NCI-H1105 treated with DMSO at 0.1 percent for 48 hours (cell line): ENCODE results near the gene RNF19B.
"Not testable (repeated sequence)": the region's sequence is repeated elsewhere in the genome, so short reads cannot be mapped to it uniquely, and the experiment has no call there.

ENCODE experiments used
- DNase-seq: peaks from one replicate; lab custom pipeline; 2025; lab: John Stamatoyannopoulos, UW

Gene RNF19B

DNA sequence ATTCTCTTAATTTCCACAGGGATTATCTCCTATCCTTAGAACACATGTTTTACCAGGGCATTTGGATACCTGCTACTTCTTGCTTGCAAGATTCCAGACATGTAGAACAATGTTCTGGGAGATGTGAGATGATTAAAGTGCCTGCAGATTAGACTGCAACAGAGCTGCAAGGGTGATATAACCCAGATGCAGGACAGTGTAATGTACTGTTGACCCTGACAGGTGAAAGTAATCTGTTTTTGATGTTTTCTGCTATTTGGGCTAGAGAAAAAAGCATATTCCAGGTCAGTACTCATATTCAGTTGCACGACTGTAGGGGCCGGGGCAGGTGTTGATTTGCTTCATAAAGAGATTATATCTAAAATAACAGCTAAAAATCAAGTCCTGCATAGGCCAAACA lies 36.3 kb downstream of the RNF19B start:
- DNase-seq, result no peak

DNA sequence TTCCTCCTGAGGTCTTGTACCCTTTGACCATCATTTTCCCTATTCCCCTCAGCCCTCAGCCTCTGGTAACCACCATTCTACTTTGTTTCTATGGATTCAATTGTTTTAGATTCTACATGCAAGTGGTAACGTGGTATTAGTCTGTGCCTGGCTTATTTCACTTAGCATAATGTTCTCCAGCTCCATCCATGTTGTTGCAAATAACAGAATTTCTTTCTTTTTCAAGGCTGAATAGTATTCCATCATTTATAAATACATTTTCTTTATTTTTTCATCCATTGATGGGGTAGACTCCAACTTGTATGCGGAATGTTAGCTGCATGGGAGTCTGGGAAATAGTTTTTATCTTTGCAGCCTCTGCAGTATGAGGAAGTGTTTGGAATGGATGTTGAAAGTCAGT lies 37.2 kb downstream of the RNF19B start:
- no peak for DNase-seq

DNA sequence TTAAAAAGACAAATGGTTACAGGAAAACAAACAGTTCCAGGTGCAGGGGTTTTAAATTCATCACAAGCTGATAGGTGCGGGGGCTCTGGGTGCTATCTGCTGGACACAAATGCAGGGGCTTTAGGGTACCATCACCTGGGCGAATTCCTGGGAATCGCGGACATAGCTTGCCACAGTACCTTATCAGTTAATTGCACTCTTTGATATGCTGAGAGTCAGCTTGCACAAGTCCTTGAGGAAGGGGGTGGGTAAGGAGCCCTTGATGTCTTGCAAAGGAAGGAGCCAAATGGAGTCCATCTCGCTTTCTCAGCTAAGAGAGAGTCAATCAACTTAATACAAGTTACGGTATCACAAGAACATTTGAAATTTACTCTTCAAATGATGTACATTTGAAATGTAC lies 38.0 kb downstream of the RNF19B start:
- no peak for DNase-seq

DNA sequence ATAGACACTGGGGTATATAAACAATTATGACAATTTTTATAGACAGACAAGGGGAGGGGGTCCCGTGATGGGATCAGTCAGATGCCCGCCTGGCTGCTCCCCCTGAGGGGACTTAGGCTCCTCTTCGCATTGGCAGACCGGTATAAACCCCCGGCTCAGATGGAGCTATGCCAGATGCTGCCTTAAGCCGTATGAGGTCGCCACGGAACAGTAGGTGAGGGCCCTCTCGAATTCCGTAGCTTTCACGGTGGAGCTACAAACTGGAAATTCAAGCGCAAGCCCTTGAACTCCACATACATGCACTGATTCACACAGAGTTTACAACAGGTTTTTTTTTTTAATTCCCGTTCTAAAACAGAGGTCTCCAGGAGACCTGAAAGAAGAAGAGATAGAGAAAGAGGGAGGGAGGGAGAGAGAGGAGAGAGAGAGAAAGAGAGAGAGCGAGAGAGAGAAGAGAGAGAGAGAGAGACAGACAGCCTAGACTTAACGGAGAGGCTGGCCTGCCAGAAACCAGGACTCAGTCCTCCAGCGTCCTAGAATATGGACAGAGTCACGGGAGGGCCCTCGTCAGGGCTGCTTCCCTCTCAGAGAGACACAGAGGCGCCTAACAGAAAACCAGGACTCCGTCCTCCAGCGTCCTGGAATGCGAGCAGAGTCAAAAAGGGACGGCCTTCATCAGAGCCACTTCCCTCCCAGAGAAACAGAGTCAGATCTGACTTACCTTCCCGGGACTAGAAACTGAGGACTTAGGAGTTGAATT lies 39.0 kb downstream of the RNF19B start:
- DNase-seq, result no peak

DNA sequence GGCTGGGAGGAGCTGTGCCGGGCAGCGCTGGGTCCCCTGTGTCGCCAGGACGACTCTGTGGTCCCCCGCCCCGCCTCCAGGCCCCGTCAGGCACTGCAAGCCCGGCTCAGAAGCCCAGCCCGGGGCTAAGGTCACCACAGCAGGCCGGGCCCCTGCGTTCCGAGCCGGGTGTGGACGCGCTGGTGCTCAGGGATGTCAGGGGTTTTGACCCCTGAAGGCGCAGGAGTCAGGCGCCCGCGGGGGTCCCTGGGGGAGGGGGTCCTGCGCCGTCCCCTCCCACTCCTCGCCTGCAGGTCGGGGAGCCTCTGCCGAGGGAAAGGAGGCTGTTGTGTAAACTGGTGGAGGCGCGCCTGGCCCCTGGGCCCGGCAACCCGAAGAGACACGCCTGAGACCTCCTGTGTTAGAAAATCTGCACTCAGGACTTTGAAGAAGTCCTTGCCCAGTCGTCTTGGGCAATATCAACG lies 39.7 kb downstream of the RNF19B start:
- no peak for DNase-seq

DNA sequence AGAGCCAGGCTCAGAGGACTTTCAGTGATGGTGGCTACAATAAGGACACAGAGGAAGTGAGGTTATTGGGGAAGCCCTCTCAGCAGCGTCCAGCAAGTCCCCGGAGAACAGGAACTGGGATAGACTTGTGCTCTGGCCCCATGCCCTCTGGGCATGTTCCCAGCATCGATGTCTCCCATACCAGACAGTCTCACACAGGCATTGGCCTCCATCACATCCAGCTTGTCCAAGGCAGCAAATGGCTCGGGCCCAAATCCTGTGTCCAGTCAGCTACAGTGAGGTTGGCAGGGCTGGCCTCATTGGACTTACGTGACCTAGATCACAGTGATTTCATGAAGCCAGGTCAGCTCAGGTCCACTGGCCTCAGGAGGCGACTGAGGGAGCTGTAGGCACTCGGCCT lies 43.8 kb downstream of the RNF19B start:
- no peak for DNase-seq

DNA sequence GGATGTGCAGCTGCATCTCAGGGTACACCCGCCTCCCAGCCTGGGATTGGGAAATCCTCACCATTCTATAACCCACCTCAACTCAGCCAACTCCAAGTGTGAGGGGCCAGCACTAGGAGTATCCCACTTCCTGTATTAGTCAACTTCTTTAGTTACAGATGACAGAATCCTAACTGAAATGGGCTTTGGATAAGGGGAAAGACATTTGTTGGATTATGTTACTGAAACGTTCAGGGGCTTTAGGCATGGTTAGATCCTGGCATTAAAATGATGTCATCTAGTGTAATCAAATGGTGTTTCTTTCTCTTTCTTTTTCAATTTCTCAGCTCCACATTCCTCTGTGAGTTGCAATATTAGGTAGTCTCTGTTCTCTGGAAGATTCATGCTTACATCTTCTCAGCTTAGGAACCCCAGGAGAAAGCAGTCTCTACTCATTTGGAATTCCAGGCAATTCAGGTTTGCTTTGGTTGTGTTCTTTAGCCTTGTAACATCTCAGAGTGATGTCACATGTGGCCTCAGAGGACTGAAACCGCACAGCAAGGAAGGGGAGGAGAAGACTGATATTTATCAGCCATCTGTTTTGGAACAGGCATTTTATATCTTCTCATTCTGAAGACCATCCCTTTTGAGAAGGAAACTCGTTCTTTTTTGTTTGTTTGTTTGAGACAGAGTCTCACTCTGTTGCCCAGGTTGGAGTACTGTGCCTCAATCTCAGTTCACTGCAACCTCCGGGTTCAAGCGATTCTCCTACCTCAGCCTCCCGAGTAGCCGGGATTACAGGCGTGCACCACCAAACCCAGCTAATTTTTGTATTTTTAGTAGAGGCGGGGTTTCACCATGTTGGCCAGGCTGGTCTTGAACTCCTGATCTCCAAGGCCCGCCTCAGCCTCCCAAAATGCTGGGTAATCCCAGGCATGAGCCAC lies 44.5 kb downstream of the RNF19B start:
- DNase-seq, result no peak

DNA sequence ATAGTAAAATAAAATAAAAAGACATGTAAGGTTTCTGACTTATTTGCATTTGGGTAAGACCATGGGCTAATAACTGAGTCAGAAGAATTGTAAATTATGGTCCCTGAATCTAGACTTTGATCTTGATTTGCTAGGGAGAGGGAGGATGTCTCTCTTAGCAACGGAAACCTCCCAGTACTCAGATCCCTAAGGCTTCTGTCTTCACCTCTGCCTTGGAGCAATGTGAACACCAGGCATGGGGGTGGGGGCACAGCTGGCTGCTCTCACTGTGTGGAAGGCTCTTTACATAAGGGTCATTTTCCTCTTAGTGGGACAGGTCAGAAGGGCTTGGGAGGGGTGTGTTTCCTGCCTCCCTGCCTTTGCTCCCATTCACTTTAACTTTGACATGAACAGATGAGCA lies 46.4 kb downstream of the RNF19B start:
- no peak for DNase-seq

DNA sequence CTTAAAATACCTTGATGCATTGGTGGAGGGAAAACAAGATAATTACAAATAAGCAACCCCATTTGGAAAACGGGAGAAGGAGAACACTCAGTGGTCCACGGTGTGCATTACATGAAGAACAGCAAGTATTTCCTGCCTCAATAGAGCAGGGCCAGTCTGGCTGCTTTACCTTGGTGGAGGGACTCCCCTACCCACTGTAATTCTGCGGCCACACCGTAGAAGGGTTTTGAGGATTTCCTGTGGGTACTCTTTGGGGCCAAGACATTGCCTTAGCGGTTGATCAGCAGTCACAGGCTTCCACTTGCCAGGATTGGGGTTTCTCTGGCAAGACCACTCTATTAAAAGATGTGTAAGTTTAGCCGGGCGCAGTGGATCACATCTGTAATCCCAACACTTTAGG lies 47.1 kb downstream of the RNF19B start:
- no peak for DNase-seq

DNA sequence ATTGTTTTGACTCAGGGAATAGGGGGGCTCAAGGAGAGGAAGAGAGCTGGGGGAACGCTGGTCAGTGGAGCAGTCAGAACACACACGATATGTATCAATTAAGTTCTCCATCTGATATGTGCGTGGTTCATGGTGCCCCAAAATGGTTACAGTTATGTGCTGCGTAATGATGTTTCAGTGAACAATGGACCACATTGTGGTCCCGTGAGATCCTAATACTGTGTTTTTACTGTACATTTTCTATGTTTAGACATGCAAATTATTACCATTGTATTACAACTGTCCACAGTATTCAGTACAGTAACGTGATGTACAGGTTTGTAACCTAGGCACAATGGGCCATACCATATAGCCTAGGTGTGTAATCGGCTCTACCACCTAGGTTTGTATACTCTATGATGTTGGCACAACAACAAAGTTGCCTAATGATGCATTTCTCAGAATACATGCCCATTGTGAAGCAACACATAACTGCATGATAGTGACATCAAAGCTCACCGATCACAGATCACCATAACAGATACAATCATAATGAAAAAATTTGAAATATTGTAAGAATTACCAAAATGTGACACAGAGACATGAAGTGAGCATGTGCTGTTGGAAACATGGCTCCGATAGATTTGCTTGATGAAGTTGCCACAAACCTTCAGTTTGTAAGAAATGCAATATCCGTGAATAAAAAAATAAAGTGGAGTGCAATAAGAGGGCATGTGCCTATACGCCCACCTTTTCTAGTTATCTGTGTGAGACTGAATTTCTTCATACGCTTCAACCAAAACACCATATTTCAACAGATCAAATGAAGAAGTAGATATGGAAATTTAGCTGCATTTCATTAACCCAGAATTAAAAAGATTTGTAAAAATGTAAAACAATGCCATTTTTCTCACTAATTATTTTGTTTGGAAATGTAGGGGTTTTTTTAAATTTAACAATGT lies 48.6 kb downstream of the RNF19B start:
- no peak for DNase-seq

DNA sequence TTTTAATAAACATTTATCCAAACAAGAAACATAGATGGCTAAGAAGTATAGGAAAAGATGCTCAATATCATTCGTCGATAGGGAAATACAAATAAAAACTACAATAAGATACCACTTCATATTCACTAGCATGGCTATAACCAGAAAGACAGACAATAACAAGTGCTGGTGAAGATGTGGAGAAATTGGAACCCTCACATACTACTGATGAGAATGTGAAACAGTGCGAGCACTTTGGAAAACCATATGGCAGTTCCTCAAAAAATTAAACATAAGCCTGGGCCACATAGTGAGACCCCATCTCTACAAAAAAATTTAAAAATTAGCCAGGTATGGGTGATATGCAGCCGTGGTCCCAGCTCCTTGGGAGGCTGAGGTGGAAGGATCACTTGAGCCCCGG lies 54.3 kb downstream of the RNF19B start:
- DNase-seq, result no peak

DNA sequence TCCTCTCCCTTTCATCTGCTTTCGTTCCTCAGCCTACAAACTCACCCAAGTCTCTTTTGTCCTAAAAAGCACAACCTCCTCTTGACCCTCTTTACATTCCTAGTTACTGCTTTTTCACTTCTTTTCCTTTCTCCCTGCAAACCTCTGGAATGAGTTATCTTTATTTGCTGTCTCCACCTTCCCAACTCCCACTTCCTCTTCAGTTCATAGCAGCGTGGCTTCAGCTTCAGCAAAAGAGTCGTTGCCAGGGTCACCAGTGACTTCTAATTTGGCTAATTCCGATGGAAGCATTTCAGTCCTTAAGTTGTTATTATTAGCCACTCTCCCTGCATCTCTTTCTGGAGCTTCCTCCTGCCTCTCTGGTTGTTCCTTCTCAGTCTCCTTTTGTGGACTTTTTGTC lies 57.2 kb downstream of the RNF19B start:
- no peak for DNase-seq

DNA sequence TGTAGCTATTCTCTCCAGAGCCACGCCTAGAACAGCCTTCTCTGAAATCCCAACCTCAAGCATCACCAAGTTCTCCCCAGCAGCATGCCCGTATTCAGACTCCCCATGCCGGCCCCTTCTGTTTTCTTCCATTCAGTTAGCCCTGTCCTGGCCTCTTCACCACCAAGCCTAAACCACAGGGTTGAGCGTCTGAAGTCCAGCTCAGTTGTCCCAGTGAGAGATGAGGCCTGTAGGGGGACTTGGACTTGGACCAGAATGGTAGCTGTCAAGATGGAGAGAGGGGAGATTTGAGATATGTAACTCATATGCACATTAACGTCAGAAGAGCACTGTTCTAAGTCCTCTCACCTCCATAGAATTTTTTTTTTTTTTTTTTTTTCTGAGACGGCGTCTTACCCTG lies 58.0 kb downstream of the RNF19B start:
- DNase-seq, result no peak

DNA sequence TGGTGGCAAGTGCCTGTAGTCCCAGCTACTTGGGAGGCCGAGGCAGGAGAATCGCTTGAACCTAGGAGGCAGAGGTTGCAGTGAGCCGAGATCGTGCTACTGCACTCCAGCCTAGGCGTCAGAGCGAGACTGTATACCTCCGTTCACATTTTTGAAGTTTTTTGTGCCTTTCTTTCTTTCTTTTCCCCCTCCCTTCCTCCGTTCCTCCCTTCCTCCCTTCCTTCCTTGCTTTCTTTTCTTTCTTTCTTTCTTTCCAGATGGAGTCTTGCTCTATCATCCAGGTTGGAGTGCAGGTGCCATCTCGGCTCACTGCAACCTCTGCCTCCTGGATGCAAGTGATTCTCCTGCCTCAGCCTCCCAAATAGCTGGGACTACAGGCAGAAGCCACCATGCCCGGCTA lies 59.0 kb downstream of the RNF19B start:
- DNase-seq, result not testable (repeated sequence)

DNA sequence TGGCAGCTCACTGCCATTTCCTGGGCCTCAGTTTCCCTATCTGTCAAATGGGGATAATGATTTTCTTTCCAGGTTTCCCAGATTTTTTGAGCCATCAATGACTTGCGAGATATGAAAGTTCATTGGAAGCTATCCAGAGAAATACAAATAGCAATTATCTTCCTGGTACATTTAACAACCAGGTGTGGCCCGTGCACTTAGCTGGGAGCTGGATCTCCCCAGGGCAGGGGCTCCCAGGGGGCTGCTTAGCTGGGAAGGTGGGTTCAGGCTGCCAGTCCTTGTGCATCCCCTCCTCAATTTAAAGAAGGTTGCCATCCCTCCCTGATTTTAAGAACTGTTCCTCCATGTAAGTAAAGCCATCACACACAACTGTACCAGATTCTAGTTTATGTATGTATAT lies 59.8 kb downstream of the RNF19B start:
- DNase-seq, result no peak

DNA sequence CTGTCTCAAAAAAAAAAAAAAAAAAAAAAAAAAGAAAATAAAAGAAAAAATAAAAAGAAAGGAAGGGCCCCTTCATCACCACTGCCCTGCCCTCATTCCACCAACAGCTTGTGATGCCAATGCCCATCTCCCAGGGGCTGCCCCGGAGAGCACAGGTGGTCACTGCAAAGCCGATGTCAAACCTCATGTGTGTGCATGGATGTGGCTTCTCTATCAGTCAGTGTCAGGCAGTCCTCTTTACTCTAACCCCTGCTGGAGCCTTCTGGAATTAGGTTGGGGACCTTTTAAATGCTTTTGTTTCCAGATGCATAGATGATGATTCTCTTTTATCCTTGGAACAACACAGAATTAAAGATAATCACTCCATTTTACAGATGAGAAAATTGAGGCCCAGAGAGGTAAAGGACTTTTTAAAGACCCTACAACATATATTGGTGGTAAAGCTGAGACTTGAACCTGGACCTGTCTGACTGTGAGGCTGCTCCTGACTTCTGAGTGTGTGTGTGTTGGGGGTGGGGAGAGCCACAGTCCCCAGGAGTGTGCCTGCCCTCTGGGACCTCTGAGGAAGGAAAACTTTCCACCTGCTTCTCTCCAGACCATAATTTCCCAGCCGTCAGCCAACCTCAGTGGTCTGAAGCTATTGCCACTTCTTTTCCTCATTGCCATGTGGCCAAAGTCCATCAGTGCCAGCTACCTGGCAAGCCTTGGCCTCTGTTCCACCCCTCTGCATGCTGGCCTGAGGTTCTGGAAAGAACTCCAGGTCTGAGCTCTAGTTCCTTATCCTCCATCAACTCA lies 60.4 kb downstream of the RNF19B start:
- DNase-seq, result no peak

DNA sequence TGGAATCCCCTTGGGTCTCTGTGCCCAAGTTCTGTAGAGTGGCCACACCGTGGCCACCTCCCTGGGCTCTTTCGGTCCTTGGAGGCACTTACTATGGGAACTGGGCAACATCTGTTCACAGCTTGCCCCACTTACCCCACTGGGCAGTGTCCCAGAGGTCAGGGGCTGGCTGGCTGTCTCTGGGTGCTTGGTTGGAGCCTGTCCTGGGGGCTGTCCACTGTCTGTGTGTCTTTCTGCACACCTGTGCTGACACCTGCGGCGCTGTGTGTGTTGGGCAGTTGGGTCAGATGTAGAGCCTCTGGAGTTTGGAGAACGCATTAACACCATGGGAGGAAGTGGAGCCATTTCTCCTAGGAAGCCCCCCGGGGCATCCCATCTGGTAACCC lies 62.1 kb downstream of the RNF19B start:
- DNase-seq, result no peak

DNA sequence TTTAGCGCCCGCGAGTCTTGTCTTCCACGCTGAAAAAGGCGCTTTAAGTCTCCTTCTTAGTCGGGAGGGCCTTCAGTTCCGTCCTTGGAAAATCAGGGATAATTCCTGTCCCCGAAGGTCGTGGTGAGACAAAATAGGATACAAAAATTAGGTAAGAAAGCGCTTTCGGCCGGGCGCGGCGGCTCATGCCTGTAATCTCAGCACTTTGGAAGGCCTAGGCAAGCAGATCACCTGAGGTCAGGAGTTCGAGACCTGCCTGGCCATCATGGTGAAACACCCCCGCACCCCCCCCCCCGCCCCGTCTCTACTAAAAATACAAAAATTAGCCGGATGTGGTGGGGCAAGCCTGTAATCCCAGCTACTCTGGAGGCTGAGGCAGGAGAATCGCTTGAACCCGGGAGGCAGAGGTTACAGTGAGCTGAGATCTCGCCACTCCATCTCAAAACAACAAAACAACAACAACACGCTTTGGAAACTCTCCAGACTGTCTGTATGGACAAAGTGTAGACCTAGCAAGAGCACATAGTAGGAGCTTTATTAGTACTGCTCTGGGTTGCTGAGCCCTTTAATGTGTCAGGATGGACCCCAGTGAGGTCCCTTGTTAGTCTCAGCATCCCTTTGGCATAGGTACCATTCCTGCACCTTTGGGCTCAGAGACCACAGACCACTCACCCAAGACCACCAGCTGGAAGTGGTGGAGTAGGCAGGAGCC lies 62.6 kb downstream of the RNF19B start:
- no peak for DNase-seq

DNA sequence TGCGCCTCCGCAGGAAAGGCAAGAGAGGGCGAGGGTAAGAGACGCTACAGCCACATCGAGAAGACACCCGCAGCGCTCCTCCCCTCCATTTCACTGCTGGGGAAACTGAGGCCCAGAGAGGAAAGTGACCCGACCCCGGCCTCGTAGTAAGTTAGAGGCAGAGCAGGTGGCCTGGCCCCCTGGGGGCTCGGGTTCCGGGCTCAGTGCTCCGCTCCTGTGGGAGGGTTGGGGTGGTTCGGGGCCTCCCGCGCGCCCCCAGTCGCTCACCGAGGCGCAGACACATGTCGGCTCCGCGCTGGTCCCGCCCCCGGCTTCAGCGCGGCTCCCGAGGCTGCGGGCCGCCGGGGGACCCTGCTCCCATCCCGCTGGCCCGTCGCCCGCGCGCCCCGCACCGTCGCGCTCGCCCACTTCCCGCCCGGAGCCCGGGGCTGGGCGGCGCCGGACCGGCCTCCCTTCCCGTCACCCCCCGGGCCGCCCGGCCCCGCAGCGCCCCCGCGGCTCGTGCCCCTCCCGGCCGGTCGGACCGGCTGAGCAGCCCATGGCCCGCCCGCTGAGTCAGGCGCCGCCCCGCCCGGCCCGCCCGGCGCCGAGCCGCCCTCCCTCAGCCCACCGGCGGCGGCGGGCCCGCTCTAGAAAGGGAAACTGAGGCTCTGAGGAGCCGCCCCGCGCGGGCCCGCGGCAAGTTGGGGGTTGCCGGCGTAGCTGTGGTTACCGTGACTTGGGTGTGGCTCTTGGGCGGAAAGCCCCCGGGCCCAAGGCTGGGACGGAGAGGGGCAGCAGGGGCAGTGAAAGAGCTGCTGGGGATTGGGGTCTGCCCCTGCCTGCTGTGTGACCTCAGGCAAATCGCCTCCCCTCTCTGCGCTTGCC lies 63.4 kb downstream of the RNF19B start, which contains the start of gene TMEM54:
TMEM54 (minus strand) TSS at position 434 of the 867 bp plus-strand sequence; CDS start at position 283, 151 bp downstream.
- no peak for DNase-seq
